ENCODE results near the gene CDH3. TPM values are rescaled to one million over a fixed set of nuclear protein-coding genes. Genes with fewer than 3 reads are reported as not detected.

The CDH3 gene
- total and polyA plus RNA-seq, 2 of the 8 experiments (the other 6 are each of a cell fraction or from before 2014, with no cell fraction given) = 146 to 171 TPM

DNA sequence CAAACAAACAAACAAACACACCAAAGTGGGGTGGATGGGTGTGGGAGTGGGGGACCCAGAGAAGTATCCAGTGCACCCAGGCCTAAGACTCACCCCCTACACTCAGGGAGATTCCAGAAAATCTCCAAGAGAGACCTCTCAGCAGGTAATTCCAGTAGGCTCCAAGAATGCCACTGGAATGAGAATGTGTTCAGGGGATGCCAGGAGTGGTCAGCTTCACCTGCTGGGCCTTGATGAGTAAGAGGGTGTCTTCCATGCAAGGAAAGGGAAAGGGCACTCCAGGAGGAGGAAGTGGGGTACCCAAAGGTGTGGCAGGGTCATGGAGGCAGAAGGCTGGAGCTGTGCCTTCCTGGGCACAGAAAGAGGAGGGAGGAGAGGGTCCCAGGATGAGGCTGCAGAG lies 101.8 kb downstream of the CDH3 start (continued):
- TF ChIP-seq FOSL1 (IDR thresholded peaks at IDR 0.05; ENCODE audit: insufficient read depth, low read depth, low read length) (no peak), POU5F1 (IDR thresholded peaks at IDR 0.05; ENCODE audit: low read depth, low read length) (no peak), SP1 (IDR thresholded peaks at IDR 0.05; ENCODE audit: low read depth, low read length) (no peak), BCL11A (IDR thresholded peaks at IDR 0.05; ENCODE audit: low read depth in 2 of 2, low read length in 2 of 2) (no peak), YY1 (IDR thresholded peaks at IDR 0.05; ENCODE audit: low read depth, low read length) (no peak)
